Muscle of leg (tissue), 9 donors: ENCODE measurements around the gene ANXA7. TPM values are rescaled to one million over a fixed set of nuclear protein-coding genes. Genes with fewer than 3 reads are reported as not detected.

Source experiments
- polyA plus RNA-seq, 8 donors: library from polyadenylated mRNA; unstranded; fragments of 120-200 nt; gene quantifications; one replicate each; pipeline versions ENCODE4 v1.2.1 to v1.2.3, GENCODE V29; 2013; ENCODE audit warnings: inconsistent platforms in 1 of 8, low replicate concordance in 1 of 8; ENCODE audit not compliant: insufficient read length in 8 of 8, insufficient read depth in 1 of 8
- total RNA-seq: library from RNA; stranded (reverse); fragments of 120-200 nt; gene quantifications from one replicate; pipeline ENCODE4 v1.2.4, GENCODE V29; 2013

The ANXA7 gene
- total and polyA plus RNA-seq, 9 donors: 50.0 to 59.5 (median 54.5) TPM

Other genes starting within 250 kb of the ANXA7 start
- 22.8 TPM for gene ECD, start 246.1 kb downstream of the ANXA7 start, total RNA-seq
- gene ECD, start 246.1 kb downstream of the ANXA7 start, polyA plus RNA-seq: 10 to 100 TPM; 20.3 to 24.2 (median 21.1) TPM
- gene FAM149B1, start 245.9 kb downstream of the ANXA7 start, total RNA-seq: 26.7 TPM
- 10 to 100 TPM; 17.9 to 26.0 (median 22.0) TPM for gene FAM149B1, start 245.9 kb downstream of the ANXA7 start, polyA plus RNA-seq
- 25.4 TPM for gene DNAJC9, start 166.8 kb downstream of the ANXA7 start, total RNA-seq
- 10 to 100 TPM; 18.9 to 27.4 (median 21.6) TPM for gene DNAJC9, start 166.8 kb downstream of the ANXA7 start, polyA plus RNA-seq
- gene MRPS16, start 161.4 kb downstream of the ANXA7 start, total RNA-seq: 51.2 TPM
- gene MRPS16, start 161.4 kb downstream of the ANXA7 start, polyA plus RNA-seq: 10 to 100 TPM; 64.2 to 80.1 (median 69.7) TPM
- gene CFAP70, start 55.2 kb downstream of the ANXA7 start, total RNA-seq: 1.3 TPM
- gene CFAP70, start 55.2 kb downstream of the ANXA7 start, polyA plus RNA-seq: 1 to 10 TPM in 6 of 8 donors, under 1 TPM in 2; 0.77 to 2.6 (median 1.4) TPM
- gene MSS51, start 19.5 kb upstream of the ANXA7 start, total RNA-seq: 28.2 TPM
- gene MSS51, start 19.5 kb upstream of the ANXA7 start, polyA plus RNA-seq: 10 to 100 TPM in 7 of 8 donors, 1 to 10 TPM in 1; 8.1 to 35.2 (median 23.7) TPM
- gene PPP3CB, start 82.0 kb upstream of the ANXA7 start, total RNA-seq: 72.0 TPM
- gene PPP3CB, start 82.0 kb upstream of the ANXA7 start, polyA plus RNA-seq: 100 to 1,000 TPM; 119 to 163 (median 129) TPM
- gene USP54, start 177.3 kb upstream of the ANXA7 start, total RNA-seq: 14.1 TPM
- gene USP54, start 177.3 kb upstream of the ANXA7 start, polyA plus RNA-seq: 10 to 100 TPM; 13.6 to 18.6 (median 17.0) TPM
- gene MYOZ1, start 227.4 kb upstream of the ANXA7 start, total RNA-seq: 552 TPM
- 100 to 1,000 TPM; 201 to 638 (median 487) TPM for gene MYOZ1, start 227.4 kb upstream of the ANXA7 start, polyA plus RNA-seq
- gene SYNPO2L, start 242.0 kb upstream of the ANXA7 start, total RNA-seq: 35.6 TPM
- 100 to 1,000 TPM; 136 to 224 (median 185) TPM for gene SYNPO2L, start 242.0 kb upstream of the ANXA7 start, polyA plus RNA-seq